ENCODE data around the gene LRRC4B.
"Not testable (repeated sequence)": the region's sequence is repeated elsewhere in the genome, so short reads cannot be mapped to it uniquely, and the experiment has no call there.

Gene LRRC4B

DNA sequence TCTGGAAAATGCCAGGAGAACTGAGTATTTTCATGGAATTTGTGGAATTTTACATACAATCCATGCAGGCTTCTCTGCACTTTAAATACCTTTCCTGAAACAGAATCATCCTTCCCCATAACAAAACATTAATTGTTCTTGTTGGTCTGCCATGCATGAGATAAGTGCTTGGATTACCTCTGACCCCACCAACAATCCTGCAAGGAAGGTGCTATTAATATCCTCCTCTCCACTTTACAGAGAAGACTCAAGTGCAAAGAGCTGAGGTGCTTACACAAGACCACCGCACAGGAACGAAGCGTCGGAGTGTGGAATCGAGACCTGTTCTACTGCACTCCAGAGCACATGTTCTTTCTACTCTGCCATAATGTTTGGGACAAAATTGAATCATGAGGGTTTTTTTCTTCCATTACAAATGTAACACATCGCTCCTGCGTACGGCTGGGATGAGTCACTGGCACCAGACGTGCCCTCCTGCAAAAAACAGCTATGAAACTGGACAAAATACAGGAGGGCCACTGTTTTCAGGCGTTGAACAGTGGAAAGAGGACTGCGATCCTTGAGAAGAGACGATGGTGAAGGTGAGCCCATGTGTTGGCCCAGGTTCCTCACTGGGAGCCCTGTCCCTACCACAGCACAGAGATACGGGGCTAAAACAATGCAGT is 12.9 kb upstream of the LRRC4B start:
- TF ChIP-seq CTCF (IDR thresholded peaks at IDR 0.05; ENCODE audit: low read depth, low read length) = no peak
- DNase-seq (ENCODE audit: low read depth in 2 of 2) = no peak
- H3K4me3 ChIP-seq (replicated peaks in 1 of 2; ENCODE audit: low read depth in 2 of 2, low read length in 2 of 2) = no peak overlapping the region

DNA sequence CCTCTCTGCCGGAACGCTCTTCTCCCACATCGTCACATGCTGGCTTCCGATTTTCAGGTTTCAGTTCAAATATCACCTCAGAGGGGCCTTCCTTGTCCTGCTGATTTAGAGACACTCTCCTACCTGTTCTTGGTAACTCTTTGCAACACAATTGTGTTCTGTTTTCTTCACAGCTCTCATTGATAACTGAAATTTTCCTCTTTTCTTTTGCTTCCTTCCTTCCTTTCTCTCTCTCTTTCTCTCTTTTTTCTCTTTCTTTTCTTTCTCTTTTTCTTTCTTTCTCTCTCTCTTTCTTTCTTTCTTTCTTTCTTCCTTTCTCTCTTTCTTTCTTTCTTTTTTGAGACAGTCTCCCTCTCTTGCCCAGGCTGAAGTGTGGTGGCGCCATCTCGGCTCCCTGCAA is 12.0 kb upstream of the LRRC4B start:
- no peak for TF ChIP-seq CTCF (IDR thresholded peaks at IDR 0.05; ENCODE audit: low read depth, low read length)
- DNase-seq (ENCODE audit: low read depth in 2 of 2) = no peak
- H3K4me3 ChIP-seq (replicated peaks in 1 of 2; ENCODE audit: low read depth in 2 of 2, low read length in 2 of 2) = no peak overlapping the region

DNA sequence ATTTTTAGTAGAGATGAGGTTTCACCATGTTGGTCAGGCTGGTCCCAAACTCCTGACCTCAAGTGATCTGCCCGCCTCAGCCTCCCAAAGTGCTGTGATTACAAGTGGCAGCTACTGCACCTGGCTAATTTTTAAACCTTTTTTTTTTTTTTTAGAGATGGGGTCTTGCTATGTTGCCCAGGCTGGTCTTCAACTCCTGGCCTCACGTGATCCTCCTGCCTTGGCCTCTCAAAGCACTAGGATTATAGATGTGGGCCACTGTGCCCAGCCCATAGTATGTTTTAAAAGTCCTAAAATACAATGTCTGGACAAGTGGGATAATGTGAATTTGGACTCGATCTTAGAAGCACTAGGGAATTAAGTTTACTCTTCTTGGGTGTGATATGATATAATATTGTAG is 8.5 kb upstream of the LRRC4B start:
- not testable (repeated sequence) for H3K4me3 ChIP-seq (replicated peaks in 1 of 2; ENCODE audit: low read depth in 2 of 2, low read length in 2 of 2); DNase-seq (ENCODE audit: low read depth in 2 of 2)

GRCh38 chr19:50573741-50574461 is 5.7 kb upstream of the LRRC4B start:
- TF ChIP-seq CTCF (IDR thresholded peaks at IDR 0.05; ENCODE audit: low read depth, low read length) = no peak
- no peak for DNase-seq (ENCODE audit: low read depth in 2 of 2)
- H3K4me3 ChIP-seq (replicated peaks in 1 of 2; ENCODE audit: low read depth in 2 of 2, low read length in 2 of 2) = no peak overlapping the region

DNA sequence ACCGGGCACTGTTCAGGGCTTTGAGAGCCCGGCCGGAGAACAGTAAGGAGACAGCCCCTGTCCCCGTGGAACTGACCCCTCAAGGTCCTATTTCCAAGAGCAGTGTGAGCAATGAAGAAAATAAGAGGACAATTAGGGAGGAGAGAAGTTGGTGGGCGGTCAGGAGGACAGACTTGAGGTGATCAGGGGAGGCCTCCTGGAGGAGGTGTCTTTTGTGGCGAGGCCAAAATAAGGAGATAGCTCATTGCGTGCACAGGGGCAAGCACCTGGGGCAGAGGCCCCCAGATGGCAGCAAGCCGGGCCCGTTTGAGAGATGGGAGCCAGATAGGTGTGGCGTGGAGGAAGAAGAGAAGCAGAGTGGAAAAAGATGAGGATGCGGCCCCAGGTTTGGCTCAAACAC is 2.8 kb upstream of the LRRC4B start:
- no peak overlapping the region for H3K4me3 ChIP-seq (replicated peaks in 1 of 2; ENCODE audit: low read depth in 2 of 2, low read length in 2 of 2)
- TF ChIP-seq CTCF (IDR thresholded peaks at IDR 0.05; ENCODE audit: low read depth, low read length) = no peak
- no peak for DNase-seq (ENCODE audit: low read depth in 2 of 2)

DNA sequence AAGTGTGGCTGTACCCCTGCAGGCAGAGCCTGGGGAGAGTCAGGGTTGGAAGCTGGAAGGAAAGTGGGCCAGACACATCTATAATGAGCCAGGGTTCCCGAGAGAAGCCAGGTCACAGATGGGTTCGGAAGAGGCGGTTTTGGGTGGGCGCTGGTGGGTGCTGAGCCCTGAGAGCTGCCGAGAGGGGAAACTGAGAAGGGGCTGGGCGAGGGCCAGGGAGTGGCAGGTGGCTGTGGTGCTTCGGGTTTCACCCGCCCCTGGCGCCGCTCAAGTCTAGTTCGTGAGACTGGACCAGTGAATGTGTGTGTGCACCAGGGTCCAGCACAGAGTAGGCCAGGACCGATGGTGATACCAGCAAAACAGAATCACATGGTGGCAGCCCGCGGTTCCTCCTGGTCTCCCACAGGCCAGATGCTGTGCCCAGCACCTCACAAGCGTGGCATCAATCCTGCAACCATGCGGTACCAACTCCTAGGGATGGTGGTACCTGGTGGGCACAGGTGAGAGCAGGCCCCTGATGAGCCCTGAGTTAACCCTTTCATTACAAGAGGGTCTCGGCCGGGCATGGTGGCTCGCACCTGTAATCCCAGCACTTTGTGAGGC is 1.8 kb upstream of the LRRC4B start:
- no peak overlapping the region for H3K4me3 ChIP-seq (replicated peaks in 1 of 2; ENCODE audit: low read depth in 2 of 2, low read length in 2 of 2)
- DNase-seq (ENCODE audit: low read depth in 2 of 2) = no peak
- no peak for TF ChIP-seq CTCF (IDR thresholded peaks at IDR 0.05; ENCODE audit: low read depth, low read length)
